ENCODE measurements around the gene NUP98.

NUP98 gene

DNA sequence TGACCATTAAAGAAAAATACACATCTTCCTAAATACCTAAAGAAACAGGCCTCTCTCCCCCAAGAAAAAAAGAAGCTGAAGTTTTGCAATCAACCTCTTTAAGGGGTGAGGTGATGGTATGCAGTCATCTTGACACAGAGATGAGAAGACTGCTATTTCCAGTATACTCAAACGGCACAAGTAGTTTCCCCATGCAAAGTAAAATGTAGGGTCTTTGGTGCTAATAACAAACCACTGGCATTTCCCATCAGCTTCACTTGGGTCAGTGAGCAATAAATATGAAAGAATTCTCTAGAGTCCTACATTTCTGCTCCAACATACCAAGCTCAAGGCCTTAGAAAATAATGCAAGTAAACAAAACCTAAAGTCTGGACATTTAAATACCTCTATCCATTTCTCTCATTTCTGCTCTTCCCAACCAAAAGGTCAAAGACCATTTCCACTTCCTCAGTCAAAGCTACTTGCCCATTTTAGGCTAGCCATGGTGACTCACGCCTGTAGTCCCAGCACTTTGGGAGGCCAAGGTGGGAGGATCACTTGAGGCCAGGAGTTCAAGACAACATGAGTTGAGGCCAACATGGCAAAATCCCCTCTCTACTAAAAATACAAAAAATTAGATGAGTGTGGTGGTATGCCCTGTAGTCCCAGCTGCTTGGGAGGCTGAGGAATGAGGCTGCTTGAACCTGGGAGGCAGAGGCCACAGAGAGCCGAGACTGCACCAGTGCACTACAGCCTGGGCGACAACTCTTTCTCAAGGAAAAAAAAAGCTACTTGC lies 86.7 kb downstream of the NUP98 start:
- TF ChIP-seq, protein P1, sequence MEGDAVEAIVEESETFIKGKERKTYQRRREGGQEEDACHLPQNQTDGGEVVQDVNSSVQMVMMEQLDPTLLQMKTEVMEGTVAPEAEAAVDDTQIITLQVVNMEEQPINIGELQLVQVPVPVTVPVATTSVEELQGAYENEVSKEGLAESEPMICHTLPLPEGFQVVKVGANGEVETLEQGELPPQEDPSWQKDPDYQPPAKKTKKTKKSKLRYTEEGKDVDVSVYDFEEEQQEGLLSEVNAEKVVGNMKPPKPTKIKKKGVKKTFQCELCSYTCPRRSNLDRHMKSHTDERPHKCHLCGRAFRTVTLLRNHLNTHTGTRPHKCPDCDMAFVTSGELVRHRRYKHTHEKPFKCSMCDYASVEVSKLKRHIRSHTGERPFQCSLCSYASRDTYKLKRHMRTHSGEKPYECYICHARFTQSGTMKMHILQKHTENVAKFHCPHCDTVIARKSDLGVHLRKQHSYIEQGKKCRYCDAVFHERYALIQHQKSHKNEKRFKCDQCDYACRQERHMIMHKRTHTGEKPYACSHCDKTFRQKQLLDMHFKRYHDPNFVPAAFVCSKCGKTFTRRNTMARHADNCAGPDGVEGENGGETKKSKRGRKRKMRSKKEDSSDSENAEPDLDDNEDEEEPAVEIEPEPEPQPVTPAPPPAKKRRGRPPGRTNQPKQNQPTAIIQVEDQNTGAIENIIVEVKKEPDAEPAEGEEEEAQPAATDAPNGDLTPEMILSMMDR (IDR thresholded peaks at IDR 0.05; ENCODE audit: low read depth, low read length): no peak
- no peak overlapping the region for H3K4me3 ChIP-seq (ENCODE audit: low read depth, low read length)

DNA sequence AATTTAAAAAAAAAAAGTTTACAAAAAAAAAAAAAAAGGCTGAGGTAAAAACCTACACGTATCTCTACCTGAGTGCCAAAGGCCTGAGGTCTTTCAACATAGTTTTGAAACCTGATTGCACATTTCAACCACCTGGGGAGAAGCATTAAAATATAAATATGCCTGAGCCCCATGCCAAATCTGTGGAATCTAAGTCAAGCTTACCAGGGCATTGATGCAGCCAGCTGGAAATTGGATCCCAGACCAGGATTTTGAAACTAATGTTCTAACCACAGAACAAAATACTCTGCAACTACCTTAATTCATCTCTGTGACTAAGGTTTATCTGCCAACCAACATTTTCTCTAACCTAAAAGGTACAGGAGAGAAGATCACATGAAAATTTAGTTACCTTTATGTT lies 87.4 kb downstream of the NUP98 start:
- TF ChIP-seq, protein P1 (IDR thresholded peaks at IDR 0.05; ENCODE audit: low read depth, low read length): no peak

DNA sequence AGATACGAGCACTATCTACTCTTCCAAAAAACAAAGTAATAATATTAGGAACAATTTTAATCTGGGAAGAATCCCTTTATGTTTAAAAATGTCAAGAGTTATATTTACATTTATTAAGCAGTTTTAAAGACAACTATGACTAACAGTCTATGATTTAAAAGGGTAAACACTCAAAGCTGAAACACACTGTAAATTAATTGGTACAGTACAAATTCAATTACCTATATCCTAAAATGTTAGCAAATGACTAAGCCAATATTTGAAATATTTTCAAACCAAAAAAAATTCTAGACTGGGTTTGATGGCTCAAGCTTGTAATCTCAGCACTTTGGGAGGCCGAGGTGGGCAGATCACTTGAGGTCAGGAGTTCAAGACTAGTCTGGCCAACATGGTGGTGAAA lies 90.2 kb downstream of the NUP98 start:
- H3K4me3 ChIP-seq (ENCODE audit: low read depth, low read length): no peak overlapping the region
- TF ChIP-seq, protein P1 (IDR thresholded peaks at IDR 0.05; ENCODE audit: low read depth, low read length): no peak

More for the DNA sequence above, 87.4 kb downstream of the NUP98 start:
- H3K4me3 ChIP-seq (ENCODE audit: low read depth, low read length): no peak overlapping the region

DNA sequence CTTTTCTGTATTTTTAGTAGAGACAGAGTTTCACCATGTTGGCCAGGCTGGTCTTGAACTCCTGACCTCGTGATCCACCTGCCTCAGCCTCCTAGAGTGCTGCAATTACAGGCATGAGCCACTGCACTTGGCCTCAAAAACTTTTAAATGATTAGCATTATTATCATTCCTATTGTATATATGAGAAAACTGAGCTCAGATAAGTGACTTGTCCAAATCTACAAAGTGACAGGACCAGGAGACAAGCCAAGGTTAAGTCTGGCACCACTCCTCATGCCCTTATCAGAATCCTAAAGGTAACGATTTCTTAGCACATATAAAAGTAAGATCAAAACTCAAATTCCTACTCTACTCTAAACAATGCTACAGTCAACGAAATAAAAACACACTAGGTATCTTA lies 94.0 kb downstream of the NUP98 start:
- no peak overlapping the region for H3K4me3 ChIP-seq (ENCODE audit: low read depth, low read length)
- TF ChIP-seq, protein P1 (IDR thresholded peaks at IDR 0.05; ENCODE audit: low read depth, low read length): no peak

DNA sequence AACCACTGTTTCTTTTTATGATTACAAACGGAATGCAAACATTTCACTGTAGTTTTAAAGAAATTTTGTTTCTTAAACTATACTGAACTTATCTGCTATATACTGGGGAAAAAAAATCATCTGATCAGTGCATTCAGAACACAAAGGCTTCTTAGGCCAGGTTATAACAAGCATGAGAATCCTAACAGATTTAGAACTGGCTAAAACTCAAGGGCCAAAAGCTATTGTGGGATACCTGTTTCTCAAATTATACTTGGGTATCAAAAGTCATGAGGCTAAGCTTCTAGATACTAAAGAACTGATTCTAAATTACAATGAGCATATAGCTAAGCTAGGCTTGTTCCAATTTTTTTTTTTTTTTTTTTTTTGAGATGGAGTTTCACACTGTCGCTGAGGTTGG lies 96.4 kb downstream of the NUP98 start:
- TF ChIP-seq, protein P1 (IDR thresholded peaks at IDR 0.05; ENCODE audit: low read depth, low read length): no peak
- H3K4me3 ChIP-seq (ENCODE audit: low read depth, low read length): no peak overlapping the region

DNA sequence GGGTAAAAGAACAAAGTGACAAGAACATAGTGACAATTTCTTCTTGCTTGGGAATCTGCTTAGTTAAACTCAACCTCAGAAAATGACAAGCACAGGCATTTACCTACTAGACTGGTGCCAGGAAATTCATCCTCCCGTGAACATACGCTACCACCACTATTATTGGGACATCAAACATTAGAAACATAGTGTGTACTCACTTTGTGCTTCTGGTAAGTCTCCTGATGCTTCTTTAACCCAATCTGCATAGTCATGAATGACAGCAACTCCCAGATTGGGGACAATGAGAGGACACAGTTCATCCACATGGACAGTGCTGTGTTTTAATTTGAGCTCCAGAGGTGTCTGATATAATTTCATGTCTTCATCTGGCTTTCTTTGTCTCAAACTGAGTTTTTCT lies 96.9 kb downstream of the NUP98 start:
- no peak overlapping the region for H3K4me3 ChIP-seq (ENCODE audit: low read depth, low read length)
- TF ChIP-seq, protein P1 (IDR thresholded peaks at IDR 0.05; ENCODE audit: low read depth, low read length): no peak

DNA sequence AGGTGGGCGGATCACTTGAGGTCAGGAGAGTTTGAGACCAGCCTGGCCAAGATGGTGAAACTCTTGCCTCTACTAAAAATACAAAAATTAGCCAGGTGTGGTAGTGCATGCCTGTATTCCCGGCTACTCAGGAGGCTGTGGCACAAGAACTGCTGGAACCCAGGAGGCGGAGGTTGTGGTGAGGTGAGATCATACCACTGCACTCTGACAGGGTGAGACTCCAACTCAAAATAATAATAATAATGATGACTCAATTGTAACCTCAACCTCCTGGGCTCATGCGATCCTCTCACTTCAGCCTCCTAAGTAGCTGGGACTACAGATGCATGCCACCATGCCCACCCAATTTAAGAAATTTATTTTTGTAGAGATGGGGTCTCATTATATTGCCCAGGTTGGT lies 110.6 kb downstream of the NUP98 start:
- TF ChIP-seq, protein P1 (IDR thresholded peaks at IDR 0.05; ENCODE audit: low read depth, low read length): no peak
- no peak overlapping the region for H3K4me3 ChIP-seq (ENCODE audit: low read depth, low read length)

Data from WI38 (cell line).